DMS 273 treated with DMSO at 0.1 percent for 48 hours (cell line): ENCODE results near the gene PRRC2B.

Experiments
- DNase-seq: peaks from one replicate; lab custom pipeline; 2025; lab: John Stamatoyannopoulos, UW

PRRC2B gene

DNA sequence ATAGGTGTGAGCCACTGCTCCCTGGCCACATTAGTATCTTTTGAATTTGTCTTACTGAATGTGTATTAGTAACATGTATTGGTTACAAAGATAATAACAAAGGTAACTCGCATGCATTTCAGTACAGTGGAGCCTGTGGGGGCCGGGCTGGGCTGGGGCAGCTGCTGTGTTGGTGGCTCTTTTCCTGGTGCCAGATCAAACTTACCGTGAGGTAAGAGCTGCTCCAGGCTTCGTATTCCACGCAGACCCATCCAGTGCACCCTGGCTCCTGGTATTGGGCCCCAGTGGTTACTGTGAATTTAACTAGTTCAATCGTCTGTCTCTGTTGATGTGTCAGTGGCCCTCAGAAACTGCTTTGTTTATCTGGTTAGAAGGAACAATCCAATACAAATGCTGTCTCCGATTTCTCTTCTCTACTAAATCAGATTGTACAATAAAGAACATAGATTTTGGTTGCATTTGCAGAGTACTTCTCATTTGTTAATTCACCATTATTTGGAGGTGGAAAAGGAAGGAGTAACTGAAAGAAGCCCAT is 15.6 kb downstream of the PRRC2B start:
- no peak for DNase-seq

DNA sequence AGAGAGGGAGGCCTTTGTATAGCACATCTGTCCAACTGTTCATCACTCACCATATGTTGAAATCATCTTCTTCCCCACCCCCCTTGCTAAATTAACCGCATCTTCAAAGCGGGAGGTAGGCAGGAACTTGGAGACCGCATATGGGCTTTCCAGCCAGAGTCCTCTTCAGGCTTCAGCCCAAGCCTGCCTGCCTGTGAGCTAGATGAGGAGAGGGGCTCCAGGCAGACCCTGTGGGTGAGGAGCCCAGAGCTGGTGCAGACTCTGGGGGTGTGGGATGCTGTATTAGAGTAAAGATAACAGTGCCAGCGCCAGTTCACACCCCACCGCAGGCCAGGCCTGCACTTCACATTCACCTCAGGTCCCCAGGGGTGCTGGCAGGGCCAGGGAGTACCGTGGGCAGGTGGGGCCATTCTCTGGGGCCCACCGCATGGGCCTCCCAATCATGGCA is 16.2 kb downstream of the PRRC2B start:
- DNase-seq: peak; percentile 47

- no peak for DNase-seq
Observed at GRCh38 chr9:131411719-131412681, 18.1 kb downstream of the PRRC2B start.

GRCh38 chr9:131416509-131416908 is 22.6 kb downstream of the PRRC2B start:
- DNase-seq: no peak

GRCh38 chr9:131417264-131418142 is 23.6 kb downstream of the PRRC2B start:
- DNase-seq: no peak

DNA sequence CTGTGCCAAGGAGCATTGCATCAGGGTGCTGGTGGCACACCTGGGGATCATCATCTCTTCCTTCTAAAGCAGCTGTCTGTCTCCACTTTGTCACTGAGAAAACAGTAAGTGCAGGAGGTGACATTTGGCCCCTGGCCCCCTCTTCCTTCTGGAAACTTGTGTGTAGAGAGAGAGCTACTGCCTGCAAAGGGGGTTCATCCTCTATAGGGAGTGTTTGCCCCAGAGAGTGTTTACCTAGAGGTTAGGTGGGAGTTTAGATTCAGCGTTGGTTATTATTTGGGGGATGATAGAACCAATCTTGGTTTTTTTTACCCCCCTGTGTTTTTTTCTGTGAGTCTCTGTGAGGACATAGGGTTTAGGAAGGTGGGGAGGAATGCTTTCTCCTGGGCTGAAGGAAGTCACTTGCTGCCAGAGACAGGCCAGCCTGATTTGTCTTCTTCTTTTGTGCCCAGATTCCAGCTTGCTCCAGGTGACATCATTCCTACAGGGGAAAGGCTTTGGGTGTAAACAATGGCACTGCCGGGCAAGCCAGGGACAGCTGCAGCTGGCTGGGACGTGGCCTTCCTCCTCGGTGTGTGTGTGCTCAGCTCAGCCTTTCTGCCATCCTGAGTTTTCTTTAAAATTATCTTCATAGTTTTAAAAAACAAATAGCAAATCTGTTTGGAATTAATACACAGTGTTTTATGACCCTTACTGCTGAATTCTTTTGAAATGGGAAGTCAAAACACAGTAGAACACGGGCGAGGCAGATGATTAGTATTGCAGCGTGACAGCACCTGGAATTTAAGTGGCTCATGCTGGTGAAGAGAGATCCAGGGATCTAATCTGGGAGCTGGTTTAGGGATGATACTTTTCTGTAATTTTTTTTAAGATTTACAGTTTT is 24.5 kb downstream of the PRRC2B start:
- DNase-seq: no peak

GRCh38 chr9:131419026-131419614 is 25.2 kb downstream of the PRRC2B start:
- DNase-seq: no peak

DNA sequence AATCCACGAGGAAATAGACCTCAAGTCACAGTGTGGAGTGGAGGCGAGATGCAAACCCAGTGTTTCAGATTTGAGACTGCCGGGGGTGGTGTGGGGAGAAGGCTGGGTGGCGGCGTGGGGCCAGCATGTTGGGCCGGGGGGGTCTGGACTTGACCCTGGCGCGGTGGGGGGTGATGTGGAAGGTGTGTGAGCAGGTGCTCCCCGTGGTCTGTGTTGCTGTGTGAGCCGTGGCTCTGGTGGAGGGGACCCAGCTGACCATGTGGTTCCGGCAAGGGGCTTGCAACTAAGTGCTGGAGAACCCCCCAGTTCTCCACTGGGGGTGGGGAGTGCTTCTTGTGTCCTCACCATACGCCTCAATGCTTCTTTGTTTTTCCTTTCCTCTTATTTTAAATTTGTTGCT is 25.8 kb downstream of the PRRC2B start:
- no peak for DNase-seq

DNA sequence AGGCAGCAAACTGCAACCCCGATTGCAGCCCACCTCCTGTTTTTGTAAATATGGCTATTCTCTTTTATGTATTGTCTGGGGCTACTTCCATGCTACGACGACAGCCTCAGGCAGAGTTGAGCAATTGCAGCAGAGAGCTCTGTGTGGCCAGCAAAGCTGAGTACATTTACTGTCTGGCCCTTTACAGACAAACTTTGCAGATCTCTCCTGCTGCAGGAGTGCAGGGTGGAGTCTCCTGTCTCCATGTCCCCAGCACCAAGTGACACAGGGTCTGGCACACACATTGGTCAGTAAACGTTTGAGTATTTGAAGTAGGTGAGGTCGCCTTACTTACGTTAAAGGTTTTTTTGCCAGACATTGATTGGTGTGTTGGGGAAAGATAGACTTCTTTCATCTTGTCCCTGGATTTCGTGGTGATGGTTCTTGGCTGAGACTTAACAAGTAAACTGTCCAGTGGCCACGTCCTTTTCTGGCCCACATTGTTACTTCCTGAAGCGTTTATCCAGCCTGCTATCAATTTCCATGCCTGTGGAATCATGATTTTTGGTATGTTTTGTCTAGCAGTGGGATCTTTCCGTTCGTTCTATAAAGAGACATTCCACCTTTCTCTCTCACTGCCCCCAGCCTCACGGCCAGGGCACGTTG is 27.2 kb downstream of the PRRC2B start:
- no peak for DNase-seq

- DNase-seq: no peak
Observed at GRCh38 chr9:131421691-131422090, 27.8 kb downstream of the PRRC2B start.

- no peak for DNase-seq
Observed at GRCh38 chr9:131422241-131422792, 28.4 kb downstream of the PRRC2B start.

DNA sequence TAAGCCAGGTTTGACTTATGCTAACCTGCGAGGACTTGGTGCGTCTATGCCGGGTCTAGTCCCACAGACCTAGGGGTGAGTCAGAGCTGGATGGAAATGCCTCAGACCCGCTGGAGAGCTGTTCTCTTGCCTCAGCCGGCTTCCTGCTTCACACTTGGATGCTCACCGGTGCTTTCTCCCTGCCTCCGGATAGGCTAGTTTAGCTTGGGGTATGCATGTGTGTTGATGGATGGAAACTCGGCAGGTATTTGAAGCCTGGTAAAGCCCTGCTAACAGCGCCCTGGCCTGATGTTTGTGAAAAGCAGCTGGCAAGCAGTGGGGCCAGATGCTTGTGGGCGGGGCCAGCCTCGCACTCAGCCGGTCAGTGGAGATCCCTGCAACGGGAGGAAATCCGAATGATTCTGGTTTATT is 29.3 kb downstream of the PRRC2B start:
- peak; percentile 41 for DNase-seq

GRCh38 chr9:131426545-131426944 is 32.7 kb downstream of the PRRC2B start:
- DNase-seq: no peak

GRCh38 chr9:131429121-131430012 is 35.5 kb downstream of the PRRC2B start:
- no peak for DNase-seq

- no peak for DNase-seq
Observed at GRCh38 chr9:131432050-131432449, 38.2 kb downstream of the PRRC2B start.

DNA sequence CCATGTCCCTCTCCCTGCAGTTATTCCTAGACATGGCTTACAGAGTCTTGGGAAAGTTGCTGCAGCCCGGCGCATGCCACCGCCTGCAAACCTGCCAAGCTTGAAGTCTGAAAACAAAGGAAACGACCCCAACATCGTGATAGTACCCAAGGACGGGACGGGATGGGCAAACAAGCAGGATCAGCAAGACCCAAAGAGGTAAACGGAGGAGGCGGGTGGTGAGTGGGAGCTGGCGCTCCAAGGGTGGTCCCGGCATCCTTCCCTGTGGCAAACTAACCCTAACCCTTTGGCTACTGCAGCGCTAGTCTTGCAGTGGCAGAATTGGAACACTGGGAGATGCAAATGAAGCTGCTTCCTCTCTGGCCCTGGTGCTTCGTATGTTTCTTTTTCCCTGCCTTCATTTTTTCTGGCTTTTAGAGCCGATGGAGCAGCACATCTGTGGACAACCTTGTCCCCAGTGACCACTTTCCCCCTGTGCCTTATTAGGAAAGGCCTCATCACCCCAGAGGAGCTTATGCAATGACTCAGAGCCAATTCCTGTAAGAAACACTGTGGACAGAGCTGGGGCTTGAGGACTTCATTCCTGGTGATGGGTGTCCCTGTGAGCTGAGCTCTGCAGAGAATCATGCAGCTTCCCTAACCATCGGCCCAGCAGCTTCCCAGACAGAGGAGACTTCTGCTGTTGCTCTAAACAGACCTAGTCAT is 38.9 kb downstream of the PRRC2B start:
- no peak for DNase-seq

DNA sequence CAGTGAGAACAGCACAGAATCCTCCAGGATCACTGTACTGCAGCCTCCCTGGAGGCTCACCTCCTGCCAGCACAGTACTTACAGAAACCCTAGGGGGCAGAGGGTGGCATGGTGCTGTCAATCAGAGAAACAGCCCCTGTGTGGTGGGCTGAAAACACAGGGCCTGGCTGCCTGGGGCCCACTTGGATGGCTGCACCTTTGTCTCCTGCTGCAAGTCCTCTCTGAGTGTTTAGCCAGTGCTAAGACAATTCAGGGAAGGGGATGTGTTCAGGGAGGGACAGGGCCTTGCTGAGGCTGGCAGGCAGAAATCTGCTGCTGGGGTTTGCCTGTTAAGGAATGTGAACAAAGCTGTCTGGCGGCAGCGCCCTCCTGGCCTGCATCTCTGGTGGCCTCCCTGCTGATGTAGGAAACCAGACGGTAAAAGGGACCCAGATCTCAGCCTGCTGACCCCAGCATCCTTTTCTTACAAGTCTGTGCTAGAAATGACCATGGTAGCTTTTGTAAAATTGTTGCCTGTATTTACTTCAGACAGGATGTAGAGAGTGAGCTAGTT is 39.5 kb downstream of the PRRC2B start:
- DNase-seq: no peak

GRCh38 chr9:131434673-131435072 is 40.8 kb downstream of the PRRC2B start:
- no peak for DNase-seq
